GM21390 (cell line): ENCODE data around the gene CDC42SE2.

Experiments
- ATAC-seq: cut with Tn5 transposase; IDR thresholded peaks from one replicate; pipeline ENCODE4 v1.9.1; 2021; ENCODE audit not compliant: unreplicated experiment

CDC42SE2 gene

DNA sequence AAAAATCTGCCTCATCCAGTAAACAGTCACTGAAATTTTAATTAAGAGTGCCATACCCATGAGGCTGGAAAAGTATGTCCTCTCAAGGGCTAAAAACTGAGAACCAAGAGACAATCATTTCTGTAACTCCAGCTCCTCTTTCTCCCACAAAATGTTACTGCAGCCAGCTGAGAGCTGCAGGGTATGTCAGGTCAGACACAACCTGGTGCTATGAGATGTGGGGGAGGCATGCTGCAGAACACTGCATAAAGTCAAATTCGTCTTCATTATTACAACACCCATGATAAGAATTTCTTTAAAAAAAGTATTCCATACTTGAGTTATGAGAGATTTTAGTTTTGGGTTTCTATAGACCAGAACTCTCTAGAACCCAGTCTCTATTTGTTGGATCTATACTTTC, 162.2 kb downstream of the CDC42SE2 start:
- no peak for ATAC-seq

DNA sequence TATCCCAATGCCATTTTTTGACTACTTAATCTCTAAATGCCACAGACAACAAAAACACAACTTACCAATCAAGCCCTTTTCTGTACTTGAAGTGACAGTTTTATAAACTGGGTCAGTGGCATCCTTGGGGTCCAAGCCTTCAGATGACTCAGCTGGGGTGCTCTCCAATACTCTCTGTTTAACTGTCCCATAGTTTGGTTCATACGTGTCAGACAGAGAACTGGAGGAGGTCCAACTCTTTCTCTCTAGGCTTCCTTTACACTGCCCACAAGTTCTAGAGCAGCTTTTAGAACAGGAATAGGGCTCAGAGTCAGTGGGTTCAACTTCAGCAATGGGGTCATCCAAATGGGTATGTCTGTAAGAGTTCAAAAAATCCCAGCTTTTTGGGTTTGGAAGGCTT, 166.9 kb downstream of the CDC42SE2 start:
- ATAC-seq, result no peak

DNA sequence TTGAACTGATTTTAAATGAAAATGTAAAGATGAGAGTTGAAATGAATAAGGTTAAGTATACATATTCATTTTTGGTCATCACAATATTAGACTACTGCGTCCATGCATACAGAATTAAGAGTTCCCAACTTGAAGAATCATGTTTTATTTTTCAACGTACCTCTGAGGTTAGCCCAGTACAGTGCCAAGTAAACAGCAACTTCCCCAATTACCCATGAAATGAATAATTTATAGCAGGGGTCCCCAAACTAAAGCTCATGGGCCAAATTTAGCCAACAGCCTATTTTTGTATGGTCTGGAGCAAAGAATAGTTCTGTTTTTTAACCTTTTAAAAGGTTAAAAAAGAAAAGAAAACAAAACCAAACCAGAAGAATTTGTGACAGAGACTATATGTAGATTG, 167.9 kb downstream of the CDC42SE2 start:
- ATAC-seq, result no peak

DNA sequence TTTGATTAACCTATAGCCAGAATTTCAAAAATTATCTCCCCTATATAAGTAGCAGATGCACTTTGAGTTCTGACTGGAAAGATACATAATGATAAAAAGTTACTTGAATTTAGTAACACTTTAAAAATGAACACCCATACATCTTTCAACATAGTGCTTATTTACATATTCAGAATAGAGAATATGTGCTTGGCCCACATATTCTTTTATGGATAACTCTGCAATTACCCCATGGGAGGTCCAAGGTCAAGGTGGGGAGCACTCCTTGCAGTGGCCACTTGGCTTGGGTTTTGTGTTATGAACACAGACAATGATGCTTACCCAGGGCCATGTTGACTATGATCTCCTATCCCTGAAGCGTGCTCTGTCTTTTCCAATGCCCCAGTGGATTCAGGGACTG, 169.3 kb downstream of the CDC42SE2 start:
- ATAC-seq, result no peak

DNA sequence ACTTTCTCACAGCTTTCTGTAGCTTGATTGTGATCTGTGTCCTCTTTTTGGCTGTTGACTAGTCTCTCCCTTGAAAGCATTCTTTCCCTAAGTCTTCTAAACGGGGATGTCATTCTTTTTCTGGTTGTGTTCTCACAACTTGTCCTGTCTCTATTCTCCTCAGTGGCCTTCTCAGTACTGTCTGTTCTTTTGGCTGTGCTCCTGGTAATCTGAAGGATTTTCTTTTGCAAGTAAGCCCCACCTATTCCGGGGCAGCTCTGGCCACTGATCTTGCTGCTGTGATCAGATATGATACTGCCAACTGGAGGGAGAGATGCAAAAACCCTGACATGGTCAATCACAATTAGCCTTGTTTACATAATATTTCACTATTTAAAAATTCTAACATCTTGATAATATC, 172.2 kb downstream of the CDC42SE2 start:
- ATAC-seq, result no peak

DNA sequence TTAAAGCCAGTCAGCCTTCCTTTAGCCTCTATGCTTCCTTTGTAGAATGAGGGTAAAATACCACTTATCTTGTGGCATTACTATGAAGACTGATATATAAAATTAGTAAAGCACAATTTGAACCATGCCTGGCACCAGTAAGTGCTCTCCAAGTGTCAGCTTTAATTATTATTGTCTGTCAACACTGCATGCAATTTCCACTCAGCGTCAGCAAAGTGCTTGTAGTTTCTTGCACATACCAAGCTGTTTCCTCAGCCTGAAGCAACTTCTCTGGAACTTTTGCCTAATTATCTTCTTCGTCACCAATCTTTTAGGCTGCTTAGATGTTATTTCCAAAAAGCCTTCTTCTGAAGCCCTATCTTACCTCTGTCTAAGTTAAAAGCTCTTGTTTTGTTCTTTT, 177.3 kb downstream of the CDC42SE2 start:
- no peak for ATAC-seq
